Nucleus accumbens (tissue), 56 donors: Measurements from ENCODE around the gene POU3F3.

Experiments used
- DNase-seq, 56 donors: peaks; one replicate each; lab custom pipeline; 2025; lab: John Stamatoyannopoulos, UW

POU3F3 gene

DNA sequence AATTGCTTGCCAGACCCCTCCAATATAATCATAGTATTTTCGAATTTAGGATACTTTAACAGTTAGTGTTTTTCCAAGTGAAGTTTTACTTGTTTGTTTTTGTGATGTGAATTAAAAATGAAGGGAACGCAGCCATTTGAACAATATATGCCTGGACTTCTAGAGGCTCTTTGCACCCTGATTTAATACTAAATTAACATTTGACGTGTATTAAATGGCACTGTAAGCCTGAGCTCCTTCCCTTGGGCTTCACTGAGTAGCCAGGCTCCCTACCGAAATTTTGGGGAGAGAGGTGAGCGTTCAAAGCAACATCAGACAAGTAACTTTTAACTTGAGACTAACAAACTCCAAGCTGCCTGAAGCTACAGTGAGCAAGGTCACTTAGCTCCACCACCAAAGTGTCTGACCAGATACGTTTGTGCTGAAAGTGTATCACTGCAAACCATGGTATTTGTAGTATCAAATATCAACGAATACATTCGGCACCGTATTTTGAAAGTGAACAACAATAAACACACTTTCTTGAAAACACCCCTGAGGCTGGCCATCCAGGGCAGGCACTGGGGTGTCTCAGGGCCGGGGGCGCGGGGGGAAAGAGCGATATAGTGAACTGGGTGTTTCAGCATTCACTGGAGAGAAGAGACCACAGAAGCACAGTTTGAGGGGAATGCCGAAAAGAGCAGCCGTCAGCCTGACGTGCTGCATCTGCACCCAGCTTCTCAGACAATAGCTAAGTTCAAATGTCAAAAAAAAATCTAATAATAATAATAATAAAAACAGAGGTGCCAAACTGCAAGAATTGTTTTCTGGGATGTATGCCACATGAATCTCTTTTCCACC, 7.7 kb upstream of the POU3F3 start:
- DNase-seq: peak in 6 of 56 donors; percentile 27 to 68 (median 50)

DNA sequence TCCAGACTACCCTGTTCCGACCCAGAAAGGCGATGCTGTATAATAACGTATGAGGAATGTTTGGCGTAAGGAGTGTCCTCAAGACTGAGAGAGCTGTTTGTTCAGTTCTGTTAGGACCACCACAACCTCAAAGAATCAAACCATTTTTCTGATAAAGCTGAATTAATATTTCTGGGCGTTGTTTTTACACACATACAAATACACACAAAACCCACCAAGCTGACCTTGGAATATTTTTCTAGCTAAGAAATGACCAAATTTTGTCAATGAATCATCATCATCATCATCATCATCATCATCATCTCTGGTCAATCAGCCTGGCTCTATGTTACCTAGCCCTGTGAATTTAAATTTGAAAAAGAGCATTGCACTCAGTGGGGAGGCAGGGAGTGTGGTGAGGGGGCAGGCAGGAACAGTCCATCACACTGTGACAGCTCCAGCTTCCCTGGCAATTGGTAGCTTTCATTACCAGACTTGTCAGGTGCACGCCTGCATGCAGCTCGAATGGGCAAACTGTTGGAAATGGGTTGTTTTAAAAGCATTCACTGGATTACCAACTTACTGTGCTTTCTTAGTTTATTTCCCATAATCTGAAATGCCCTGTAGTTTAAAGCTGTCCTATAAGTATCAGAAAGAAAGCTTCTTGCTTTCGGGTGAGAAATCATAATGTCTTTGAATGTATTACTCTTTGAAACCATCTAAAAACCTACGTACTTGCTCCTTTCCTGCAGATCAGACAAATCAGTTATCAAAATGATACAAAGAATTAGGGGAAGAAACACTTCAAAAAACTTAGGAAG, 6.9 kb upstream of the POU3F3 start:
- peak in 5 of 56 donors; percentile 11 to 44 (median 32) for DNase-seq

DNA sequence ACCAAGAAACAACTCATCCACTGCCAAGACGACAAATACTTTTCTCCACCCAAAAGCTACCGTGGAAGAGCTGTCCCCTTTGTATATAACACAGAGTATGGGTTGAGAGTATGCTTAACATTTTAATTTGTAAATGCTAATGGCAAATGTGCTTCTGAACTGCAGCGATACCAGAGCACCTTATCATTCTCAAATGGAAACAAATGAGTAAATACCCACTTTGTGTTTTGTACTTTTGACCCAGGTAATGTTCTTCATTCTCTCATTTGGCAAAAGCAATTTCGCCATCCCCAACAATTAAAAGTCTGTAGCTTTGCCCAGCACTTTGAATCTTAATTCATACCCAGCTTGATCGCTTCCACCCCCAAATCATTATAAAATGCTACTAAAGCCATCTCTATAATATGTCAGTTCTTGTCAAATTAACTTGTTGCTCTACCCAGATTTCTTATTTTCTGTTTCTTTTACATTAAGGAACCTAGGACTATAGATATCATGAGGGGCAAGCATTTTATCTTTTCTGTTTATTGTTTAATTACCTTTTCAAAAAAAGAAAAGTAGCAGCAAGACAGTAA, 6.2 kb upstream of the POU3F3 start:
- DNase-seq: no peak

DNA sequence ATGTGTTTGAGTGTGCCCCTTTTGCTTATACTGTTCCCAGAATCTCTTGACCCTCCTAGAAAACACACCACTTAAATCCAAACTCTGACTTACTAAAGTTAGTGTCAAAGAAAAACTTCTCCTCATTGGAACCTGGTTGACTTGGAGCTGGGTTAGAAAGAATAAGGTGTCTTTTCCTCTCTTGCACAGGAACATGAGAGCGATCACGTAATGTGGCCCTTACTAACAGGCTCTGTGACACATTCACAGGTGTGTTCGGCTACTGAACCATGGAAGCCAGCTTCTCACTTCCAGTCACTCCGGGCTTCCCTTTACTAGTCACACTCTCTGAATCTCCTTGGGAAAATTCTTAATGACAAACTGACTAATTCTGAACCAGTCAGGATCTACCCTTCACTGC, 5.4 kb upstream of the POU3F3 start:
- peak in 2 of 56 donors; percentile 25 to 42 for DNase-seq

DNA sequence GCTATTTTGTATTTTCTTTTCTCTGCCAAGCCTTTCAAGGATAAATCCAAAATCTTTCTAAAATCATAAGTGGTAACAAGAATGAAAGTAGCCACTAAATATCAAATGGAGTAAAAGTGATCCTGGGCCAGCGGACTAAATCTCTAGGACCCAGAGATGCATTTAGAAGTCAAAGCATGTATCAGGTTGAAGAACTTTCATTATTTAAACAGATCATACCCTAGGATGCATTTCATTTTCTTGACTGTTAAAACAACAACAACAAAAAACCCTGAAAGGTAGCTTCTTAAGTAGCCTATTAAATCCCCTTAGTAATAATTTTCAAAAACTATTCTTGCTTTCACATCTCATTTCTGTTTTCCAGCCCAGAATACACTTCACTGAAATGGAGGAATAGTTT, 4.8 kb upstream of the POU3F3 start:
- DNase-seq: no peak

DNA sequence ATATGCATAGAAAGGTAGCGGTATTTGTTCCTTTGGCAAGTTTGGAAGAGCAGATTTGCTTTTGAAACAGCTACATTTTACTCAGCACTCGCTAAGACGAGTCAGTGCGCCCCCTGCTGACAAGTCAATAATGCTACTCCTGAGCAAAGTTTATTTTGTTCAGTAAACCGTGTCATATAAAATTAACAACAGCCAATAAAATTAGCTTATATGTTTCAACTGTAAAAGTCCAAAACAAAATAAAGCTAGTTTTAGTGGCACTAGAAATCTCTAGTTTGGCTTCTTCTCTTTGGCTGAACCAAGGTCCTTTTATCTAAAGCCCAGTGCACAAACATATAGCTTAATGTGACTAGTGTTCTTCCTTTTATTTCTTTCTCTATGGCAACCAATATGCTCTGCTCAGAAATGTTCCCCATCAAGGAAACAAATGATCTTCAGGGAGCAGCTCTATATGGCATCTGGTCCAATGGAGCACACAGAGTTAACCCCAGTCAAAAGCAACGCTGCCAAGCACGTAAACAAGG, 4.2 kb upstream of the POU3F3 start:
- peak in 43 of 56 donors; percentile 33 to 87 (median 64) for DNase-seq

DNA sequence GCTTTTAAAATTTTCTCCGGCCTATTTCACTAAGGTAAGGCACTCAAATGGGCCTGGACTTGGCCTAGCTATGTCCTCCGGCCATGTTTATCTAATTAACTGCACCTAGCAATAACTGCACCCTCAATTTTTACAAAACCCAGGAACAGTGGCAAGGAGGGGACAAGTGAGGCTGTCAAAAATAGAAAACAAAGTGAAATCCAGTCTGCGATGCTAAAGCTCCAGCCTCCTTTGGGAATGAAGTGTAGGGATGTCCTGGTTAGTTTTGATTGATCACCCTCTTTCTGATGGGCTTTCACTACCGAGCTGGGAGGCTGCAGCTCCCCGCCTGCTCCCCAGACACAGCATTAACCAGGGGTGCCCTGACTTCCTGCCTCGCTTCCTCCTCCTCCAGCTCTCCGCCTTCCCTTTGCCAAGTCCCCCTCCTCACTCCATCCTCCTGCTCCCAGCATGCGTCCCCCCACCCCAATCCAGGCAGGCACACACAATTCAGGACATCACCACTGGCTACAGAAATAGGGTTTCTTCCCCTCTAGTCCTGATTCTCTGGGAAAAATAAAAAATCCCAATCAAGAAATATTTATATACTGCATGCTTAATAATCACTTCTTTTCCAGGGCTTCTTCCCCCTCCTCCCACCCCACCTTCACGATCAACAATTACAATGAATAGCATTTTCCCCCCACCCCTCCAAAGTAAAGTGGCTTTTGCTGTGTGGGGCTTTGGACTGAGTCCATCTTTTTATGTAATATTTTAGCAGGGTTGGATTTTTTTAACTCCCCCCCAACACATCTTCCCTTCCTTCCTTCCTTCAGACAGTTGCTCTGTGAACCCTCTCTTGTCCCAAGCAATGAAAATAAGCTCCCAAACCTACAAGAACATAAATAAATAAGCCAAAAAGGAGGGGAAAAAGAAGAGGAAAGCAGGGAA, 3.3 kb upstream of the POU3F3 start:
- peak in 7 of 56 donors; percentile 25 to 47 (median 36) for DNase-seq

DNA sequence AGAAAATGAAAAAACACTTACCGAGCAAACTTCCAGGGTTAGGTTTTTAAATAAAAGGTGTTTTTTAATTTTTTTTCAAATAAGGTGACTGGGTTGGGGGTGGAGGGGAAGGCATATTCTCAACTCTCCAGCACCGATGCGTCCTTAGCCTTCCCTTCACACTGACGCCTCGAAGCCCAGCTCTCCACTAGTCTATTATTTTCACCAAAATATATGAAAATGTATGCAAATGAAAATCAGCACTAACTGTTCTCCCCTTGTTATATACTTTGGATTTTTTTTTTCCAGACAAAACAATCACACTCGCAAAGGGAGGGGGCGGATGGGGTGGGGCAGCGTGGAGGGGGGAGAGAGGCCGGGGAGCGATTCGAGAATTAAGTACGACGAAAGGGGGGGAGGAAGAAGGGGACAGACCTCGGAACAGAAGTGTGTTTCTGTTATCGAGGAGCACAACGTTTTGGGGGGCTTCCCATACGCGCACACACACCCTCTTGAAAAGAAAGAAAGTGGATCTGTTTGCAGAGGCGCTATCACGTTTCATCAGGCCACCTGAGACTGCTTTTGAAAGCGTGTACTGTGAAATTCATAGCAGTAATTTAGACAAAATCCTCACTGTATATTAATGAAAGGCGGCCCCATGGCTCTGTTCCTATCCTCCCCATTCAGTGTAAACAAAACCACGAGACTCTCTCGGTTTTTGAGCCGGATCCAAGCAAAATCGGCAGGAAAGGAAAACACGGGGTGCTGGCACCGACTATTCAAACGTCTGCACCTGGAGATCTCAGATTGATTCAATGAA, 2.4 kb upstream of the POU3F3 start:
- DNase-seq: peak in 11 of 56 donors; percentile 32 to 74 (median 55)

DNA sequence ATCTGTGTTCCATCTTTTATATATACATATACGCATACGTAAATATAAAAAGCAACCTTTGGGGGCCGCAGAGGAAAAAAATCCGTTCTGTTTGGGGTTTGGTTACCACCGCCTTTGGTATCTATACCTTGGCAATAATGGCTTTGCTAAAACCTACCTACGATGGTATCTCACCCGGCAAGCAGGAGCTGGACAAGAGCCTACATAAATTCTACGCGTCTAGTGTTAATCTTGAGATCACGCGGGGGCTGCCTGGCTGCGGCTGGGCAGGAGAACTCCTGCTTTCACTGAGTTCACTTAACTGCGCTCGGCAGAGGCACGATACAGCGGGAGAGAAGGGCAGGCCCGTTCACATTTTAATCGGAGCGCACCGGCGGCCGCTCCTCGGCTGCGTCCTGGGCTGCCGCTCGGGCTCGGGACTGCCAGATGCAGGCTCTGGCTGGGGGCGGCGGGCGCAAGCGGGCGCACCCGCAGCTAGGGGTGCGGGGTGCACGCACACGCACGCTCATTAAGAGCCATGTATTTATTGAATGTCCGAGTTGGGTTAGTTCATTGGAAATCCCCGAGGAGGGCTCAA, 1.7 kb upstream of the POU3F3 start:
- peak in 19 of 56 donors; percentile 55 to 84 (median 74) for DNase-seq

DNA sequence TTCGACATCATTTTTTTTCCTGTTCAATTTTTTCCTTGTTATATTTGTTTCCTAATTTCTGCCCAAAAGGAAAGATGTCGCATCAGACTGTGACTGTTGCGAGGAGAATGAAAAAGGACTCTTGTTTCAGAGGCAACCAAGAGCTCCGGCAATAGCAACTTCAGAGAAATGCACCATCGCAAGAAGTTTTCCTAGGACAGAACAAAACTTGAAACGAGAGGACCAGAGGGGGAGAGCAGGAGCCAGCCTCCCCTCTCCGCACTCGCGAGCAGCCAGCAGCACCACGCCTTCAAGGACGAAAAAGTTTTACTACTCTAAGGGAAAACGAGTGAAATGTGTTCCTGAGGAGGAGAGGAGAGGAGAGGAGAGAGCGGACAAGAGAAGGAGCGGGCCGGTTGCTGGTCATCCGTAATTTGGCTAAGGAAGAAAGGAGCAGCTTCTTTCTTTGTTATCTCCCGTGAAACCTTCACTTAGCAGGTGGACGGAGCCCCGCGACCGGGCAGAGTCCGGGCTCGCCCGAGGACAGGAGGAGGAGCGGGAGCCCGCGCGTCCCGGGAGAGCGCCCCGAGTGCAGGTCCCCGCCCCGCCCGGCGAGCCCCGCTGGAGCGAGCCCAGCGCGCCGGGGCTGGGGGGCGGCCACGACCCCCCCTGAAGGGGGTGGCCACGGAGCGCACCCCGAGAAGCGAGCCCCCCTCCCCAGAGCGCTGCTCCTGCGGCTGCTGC, 744 bp downstream of the POU3F3 start:
- peak in 2 of 56 donors; percentile 36 to 40 for DNase-seq

DNA sequence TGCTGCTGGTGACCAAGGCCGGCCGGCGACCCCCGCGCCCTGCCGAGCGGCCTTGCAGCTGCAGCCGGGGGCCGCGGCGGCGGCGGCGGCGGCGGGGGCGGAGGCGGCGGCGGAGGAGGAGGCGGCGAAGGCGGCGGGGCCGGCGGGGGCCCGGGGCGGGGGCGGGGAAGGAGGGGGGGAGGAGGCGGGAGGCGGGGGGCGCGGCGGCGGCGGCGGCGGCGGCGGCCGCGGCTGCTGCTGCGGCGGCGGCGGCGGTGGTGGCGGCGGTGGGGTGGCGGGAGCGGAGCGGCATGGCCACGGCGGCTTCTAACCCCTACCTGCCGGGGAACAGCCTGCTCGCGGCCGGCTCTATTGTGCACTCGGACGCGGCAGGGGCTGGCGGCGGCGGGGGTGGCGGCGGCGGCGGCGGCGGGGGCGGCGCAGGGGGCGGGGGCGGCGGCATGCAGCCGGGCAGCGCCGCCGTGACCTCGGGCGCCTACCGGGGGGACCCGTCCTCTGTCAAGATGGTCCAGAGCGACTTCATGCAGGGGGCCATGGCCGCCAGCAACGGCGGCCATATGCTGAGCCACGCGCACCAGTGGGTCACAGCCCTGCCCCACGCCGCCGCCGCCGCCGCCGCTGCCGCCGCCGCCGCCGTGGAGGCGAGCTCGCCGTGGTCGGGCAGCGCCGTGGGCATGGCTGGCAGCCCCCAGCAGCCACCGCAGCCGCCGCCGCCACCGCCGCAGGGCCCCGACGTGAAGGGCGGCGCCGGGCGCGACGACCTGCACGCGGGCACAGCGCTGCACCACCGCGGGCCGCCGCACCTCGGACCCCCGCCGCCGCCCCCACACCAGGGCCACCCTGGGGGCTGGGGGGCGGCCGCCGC, 1.5 kb downstream of the POU3F3 start:
- no peak for DNase-seq

DNA sequence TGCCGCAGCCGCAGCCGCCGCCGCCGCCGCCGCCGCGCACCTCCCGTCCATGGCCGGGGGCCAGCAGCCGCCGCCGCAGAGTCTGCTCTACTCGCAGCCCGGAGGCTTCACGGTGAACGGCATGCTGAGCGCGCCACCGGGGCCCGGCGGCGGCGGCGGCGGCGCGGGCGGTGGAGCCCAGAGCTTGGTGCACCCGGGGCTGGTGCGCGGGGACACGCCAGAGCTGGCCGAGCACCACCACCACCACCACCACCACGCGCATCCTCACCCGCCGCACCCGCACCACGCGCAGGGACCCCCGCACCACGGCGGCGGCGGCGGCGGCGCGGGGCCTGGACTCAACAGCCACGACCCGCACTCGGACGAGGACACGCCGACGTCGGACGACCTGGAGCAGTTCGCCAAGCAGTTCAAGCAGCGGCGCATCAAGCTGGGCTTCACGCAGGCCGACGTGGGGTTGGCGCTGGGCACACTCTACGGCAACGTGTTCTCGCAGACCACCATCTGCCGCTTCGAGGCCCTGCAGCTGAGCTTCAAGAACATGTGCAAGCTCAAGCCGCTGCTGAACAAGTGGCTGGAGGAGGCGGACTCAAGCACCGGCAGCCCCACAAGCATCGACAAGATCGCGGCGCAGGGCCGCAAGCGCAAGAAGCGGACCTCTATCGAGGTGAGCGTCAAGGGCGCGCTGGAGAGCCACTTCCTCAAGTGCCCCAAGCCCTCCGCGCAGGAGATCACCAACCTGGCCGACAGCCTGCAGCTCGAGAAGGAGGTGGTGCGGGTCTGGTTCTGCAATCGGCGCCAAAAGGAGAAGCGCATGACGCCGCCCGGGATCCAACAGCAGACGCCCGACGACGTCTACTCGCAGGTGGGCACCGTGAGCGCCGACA, 2.4 kb downstream of the POU3F3 start:
- peak in 6 of 56 donors; percentile 43 to 81 (median 64) for DNase-seq

DNA sequence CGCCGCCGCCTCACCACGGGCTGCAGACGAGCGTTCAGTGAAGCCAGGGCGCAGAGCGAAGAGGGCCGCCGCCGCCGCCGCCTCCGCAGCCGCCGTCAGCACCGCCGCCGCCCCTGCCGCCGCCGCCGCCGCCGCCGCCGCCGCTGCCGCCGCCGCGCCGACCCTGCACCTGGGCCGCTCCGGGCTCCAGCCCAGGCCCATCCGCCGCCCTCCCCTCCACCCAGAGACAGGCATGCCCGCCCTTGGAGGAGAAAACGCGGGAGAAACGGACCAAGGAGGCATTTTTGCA, 3.0 kb downstream of the POU3F3 start:
- DNase-seq: no peak

DNA sequence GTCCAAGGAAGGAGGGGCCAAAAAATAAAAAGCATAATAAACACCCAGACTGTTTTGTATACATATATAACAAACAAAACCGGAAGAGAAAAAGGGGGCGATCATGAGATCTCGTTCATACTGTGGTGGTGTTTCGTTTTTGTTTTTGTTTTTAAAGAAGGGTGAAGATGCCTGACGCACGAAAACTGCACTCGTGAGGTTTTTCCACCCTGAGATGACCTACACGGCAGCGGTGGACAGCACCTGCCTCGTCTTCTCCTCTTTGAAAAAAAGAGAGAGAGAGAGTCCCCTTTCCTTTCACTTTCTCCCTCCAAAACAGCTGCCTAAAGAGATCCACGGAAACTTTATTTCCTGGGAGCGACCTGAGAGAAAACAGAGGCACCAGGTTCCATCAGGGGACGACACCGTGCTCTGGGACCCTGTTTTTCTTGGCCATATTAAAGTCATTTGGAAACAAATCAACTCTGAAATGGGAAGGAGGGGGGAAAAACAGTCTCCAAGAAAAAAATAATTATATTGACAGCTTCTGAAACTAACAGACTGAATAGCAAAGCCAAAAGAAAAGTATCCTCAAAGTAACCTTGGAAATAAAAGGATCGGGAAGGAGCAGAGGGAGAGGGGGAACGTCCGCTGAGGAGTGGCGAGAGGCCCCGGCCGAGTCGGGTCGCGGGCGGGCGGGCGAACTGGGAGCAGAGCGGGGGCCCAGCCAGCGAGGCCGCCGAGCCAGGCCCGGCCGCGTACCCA, 3.5 kb downstream of the POU3F3 start:
- peak in 6 of 56 donors; percentile 24 to 53 (median 43) for DNase-seq
